Activated T-cell treated with anti-CD3 and anti-CD28 coated beads, Interleukin-2, amount 50 U/mL, for 4 hours (primary cell): Measurements from ENCODE around the gene TCTN3. TPM values are rescaled to one million over a fixed set of nuclear protein-coding genes. Genes with fewer than 3 reads are reported as not detected.
"Not testable (repeated sequence)": the region's sequence is repeated elsewhere in the genome, so short reads cannot be mapped to it uniquely, and the experiment has no call there.

Source experiments
- ATAC-seq, 2 donors: fragments of 200-7000 bp; cut with Tn5 transposase; one replicate each; pipeline ENCODE4 v1.10.0; 2021
- DNase-seq: peaks from one replicate; pipeline ENCODE4 v3.0.0-alpha.2; 2020
- H3K27me3 Mint-ChIP-seq: one replicate; pipeline ENCODE4 v1.8.0; 2021; ENCODE audit warnings: low read depth, mixed read lengths
- H3K36me3 Mint-ChIP-seq: one replicate; pipeline ENCODE4 v1.8.0; 2022; ENCODE audit warnings: mixed read lengths; ENCODE audit not compliant: insufficient read depth
- H3K4me1 Mint-ChIP-seq: one replicate; pipeline ENCODE4 v1.8.0; 2021; ENCODE audit warnings: low read depth, mixed read lengths
- H3K4me3 Mint-ChIP-seq: one replicate; pipeline ENCODE4 v1.8.0; 2021; ENCODE audit warnings: mild to moderate bottlenecking, moderate library complexity, mixed read lengths
- H3K9me3 Mint-ChIP-seq: one replicate; pipeline ENCODE4 v1.8.0; 2021; ENCODE audit warnings: mixed read lengths
- total RNA-seq, 3 donors: library from RNA; stranded (reverse); gene quantifications; one replicate each; pipeline ENCODE4 v1.2.1, GENCODE V29; 2021

Gene TCTN3
- total RNA-seq, 3 donors from 2014 or later = 28.3 to 35.7 (median 29.3) TPM

- H3K4me1 Mint-ChIP-seq = no peaks in the 10 kb centered on the region
- DNase-seq (no peak), ATAC-seq (no peak)
- H3K9me3 Mint-ChIP-seq = no peaks in the 10 kb centered on the region
- H3K36me3 Mint-ChIP-seq = peaks cover 60% of the 10 kb centered on the region
- H3K27me3 Mint-ChIP-seq = no peaks in the 10 kb centered on the region
- H3K4me3 Mint-ChIP-seq = no peak overlapping the region
These were observed 58.4 kb downstream of the TCTN3 start for GRCh38 chr10:95635319-95635733.

DNA sequence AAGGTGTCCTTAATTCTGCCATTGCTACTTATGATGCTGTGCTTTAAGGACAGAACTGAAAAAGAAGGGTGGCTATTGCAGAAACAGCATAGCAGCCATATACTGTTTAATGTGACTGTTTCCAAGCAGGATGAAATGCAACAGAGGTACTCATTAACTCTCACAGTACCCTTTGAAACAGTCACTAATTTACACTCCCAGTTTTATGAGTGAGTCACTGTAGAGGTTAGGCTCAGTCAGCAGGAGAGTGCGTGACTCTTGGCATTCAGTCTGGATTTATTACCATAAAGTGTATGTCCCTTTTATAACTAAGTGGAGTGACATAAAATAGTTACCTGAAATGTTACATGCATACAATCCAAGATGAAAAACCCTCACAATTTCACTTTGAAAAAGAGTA is 64.9 kb downstream of the TCTN3 start:
- Mint-ChIP-seq H3K4me3 (no peak overlapping the region), H3K9me3 (no peaks in the 10 kb centered on the region), H3K36me3 (peaks cover 66% of the 10 kb centered on the region), H3K4me1 (no peaks in the 10 kb centered on the region), H3K27me3 (no peaks in the 10 kb centered on the region)
- no peak for DNase-seq
- no peak for ATAC-seq

DNA sequence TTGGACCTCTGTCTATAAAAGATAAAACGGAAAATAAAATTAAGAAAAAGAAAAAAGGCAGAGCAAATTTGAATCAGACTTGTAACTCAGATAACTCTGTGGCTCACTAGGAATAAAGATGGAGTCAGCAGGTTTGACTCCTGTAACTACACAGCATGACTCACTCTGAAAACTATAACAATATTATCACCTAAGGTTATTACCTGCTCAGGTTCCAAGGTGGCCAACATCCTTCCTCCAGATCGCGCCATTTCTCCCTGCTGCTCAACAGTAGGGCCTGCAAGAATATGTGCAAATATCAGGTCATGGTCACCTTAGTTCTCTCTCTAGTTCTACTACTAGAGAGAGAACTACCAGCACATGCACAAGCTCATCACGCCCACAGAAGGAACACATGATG is 67.2 kb downstream of the TCTN3 start:
- ATAC-seq = no peak
- no peak overlapping the region for H3K4me3 Mint-ChIP-seq
- no peak for DNase-seq
- peaks cover 50% of the 10 kb centered on the region for H3K36me3 Mint-ChIP-seq
- H3K9me3 Mint-ChIP-seq = no peaks in the 10 kb centered on the region
- no peaks in the 10 kb centered on the region for H3K4me1 Mint-ChIP-seq
- no peaks in the 10 kb centered on the region for H3K27me3 Mint-ChIP-seq

DNA sequence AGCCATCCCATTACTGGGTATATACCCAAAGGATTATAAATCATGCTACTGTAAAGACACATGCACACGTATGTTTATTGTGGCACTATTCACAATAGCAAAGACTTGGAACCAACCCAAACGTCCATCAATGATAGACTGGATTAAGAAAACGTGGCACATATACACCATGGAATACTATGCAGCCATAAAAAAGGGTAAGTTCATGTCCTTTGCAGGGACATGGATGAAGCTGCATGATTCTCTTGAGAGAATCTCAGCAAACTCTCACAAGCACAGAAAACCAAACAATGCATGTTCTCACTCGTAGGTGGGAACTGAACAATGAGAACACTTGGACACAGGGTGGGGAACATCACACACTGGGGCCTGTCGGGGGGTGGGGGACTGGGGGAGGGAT is 73.3 kb downstream of the TCTN3 start:
- not testable (repeated sequence) for H3K9me3 Mint-ChIP-seq, DNase-seq, ATAC-seq, H3K4me3 Mint-ChIP-seq, H3K4me1 Mint-ChIP-seq, H3K27me3 Mint-ChIP-seq
- H3K36me3 Mint-ChIP-seq = peaks cover 51% of the 10 kb centered on the region

DNA sequence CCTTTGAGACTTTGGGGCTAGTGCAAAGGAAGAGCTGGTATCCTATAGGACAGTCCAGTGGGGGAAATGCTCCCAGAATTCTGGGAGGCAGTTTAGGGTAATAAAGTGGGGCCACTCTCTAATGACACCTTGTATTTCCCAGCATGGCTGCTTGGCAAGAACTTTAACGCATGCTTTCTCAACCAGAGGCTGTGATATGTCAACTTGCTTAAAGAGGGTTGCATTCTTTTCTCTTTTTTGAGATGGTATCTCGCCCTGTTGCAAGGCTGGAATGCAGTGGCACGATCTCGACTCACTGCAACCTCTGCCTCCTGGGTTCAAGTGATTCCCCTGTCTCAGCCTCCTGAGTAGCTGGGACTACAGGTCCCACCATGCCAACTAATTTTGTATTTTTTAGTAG is 75.6 kb downstream of the TCTN3 start:
- no peaks in the 10 kb centered on the region for H3K27me3 Mint-ChIP-seq
- peaks cover 57% of the 10 kb centered on the region for H3K36me3 Mint-ChIP-seq
- peaks cover 1% of the 10 kb centered on the region for H3K4me1 Mint-ChIP-seq
- H3K4me3 Mint-ChIP-seq = no peak overlapping the region
- ATAC-seq (no peak), DNase-seq (no peak)
- H3K9me3 Mint-ChIP-seq = no peaks in the 10 kb centered on the region

GRCh38 chr10:95616446-95616845 is 77.3 kb downstream of the TCTN3 start:
- Mint-ChIP-seq H3K4me1 (peaks cover 1% of the 10 kb centered on the region), H3K27me3 (no peaks in the 10 kb centered on the region), H3K36me3 (peaks cover 59% of the 10 kb centered on the region), H3K9me3 (no peaks in the 10 kb centered on the region), H3K4me3 (no peak overlapping the region)
- DNase-seq (no peak), ATAC-seq (no peak)

Other genes starting within 250 kb of the TCTN3 start
- under 1 TPM; 0.32 to 0.46 (median 0.38) TPM for gene SORBS1, start 132.6 kb downstream of the TCTN3 start, total RNA-seq
- 100 to 1,000 TPM in 1 of 3 donors, 10 to 100 TPM in 2; 90.8 to 106 (median 95.5) TPM for gene ALDH18A1, start 37.2 kb downstream of the TCTN3 start, total RNA-seq
- gene ENTPD1, start 62.2 kb upstream of the TCTN3 start, total RNA-seq = under 1 TPM; 0.23 to 0.66 (median 0.57) TPM
- not detected for gene CC2D2B, start 214.0 kb upstream of the TCTN3 start, total RNA-seq